ENCODE measurements around the gene GDE1.
"Not testable (repeated sequence)": the region's sequence is repeated elsewhere in the genome, so short reads cannot be mapped to it uniquely, and the experiment has no call there.

Gene GDE1, protein sequence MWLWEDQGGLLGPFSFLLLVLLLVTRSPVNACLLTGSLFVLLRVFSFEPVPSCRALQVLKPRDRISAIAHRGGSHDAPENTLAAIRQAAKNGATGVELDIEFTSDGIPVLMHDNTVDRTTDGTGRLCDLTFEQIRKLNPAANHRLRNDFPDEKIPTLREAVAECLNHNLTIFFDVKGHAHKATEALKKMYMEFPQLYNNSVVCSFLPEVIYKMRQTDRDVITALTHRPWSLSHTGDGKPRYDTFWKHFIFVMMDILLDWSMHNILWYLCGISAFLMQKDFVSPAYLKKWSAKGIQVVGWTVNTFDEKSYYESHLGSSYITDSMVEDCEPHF

DNA sequence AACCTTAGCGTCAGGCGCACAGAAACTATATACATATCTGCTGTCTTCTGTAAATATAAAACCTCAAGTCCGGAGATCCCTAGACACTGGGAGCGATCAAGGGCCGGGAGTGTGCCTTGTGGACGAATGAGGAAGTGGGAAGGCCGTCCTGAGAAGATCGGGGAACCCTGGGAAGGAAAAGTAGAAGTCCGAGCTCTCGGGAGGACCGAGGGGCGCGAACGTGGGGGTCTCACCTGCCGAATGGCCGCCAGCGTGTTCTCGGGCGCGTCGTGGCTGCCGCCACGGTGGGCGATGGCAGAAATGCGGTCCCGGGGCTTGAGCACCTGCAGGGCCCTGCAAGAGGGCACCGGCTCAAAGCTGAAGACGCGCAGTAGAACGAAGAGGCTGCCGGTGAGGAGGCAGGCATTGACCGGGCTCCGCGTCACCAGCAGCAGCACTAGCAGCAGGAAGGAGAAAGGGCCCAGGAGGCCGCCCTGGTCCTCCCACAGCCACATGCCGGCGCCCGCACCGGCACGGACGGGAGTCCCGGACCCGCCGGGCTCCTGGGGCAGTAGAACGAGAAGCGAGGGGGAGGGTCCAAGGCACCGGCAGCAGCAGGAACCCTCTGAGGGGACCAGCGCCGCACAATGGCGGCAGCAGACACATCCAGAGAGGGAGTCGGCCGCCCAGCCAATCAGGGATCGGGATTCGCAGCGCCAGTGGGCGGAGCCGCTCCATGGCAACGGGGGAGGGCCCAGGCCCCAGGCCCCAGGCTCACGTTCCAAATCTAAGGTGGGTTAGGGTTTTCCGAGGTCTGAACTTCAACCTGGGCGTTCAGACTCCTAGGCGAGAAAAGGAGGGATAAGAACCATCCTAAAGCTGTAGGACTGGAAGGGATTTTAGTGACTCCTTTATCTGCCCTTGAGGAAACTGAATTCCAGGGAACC lies at the start of gene GDE1:
Gene GDE1 (minus strand): TSS at position 628 of the 926 bp plus-strand sequence. CDS start 134 bp downstream, at position 494.
- DNase-seq (ENCODE audit: extremely low read depth in 1 of 2, low read depth in 1 of 2) = peak; percentile 87 to 95

- DNase-seq (ENCODE audit: extremely low read depth in 1 of 2, low read depth in 1 of 2) = no peak
Measured at GRCh38 chr16:19567560-19567959, 45.7 kb upstream of the GDE1 start.

GRCh38 chr16:19566362-19566761 lies 44.5 kb upstream of the GDE1 start:
- DNase-seq (ENCODE audit: extremely low read depth in 1 of 2, low read depth in 1 of 2) = no peak

DNA sequence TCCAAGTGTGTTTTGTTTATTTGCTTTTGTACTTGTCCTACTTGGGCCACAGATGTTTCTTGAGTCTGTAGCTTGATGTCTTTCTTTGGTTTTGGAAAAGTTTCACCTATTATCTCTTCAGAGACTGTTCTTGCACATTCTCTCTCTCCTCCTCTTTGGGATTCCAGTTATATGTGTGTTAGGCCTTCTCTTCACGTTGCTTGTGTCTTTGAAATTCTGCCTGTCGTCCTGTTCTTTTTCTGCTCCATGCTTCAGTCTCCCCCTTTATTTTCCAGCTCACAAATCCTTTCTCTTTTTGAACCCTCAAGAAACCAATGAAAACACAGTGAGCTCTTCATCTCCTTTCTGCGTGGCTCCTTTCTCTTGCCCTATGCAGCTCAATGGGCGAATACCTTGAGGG lies 41.5 kb upstream of the GDE1 start:
- DNase-seq (ENCODE audit: extremely low read depth in 1 of 2, low read depth in 1 of 2) = no peak

- no peak for DNase-seq (ENCODE audit: extremely low read depth in 1 of 2, low read depth in 1 of 2)
Measured at GRCh38 chr16:19560078-19560477, 38.2 kb upstream of the GDE1 start.

- DNase-seq (ENCODE audit: extremely low read depth in 1 of 2, low read depth in 1 of 2) = no peak
Measured at GRCh38 chr16:19559242-19559910, 37.5 kb upstream of the GDE1 start.

- no peak for DNase-seq (ENCODE audit: extremely low read depth in 1 of 2, low read depth in 1 of 2)
Measured at GRCh38 chr16:19555938-19556771, 34.3 kb upstream of the GDE1 start.

DNA sequence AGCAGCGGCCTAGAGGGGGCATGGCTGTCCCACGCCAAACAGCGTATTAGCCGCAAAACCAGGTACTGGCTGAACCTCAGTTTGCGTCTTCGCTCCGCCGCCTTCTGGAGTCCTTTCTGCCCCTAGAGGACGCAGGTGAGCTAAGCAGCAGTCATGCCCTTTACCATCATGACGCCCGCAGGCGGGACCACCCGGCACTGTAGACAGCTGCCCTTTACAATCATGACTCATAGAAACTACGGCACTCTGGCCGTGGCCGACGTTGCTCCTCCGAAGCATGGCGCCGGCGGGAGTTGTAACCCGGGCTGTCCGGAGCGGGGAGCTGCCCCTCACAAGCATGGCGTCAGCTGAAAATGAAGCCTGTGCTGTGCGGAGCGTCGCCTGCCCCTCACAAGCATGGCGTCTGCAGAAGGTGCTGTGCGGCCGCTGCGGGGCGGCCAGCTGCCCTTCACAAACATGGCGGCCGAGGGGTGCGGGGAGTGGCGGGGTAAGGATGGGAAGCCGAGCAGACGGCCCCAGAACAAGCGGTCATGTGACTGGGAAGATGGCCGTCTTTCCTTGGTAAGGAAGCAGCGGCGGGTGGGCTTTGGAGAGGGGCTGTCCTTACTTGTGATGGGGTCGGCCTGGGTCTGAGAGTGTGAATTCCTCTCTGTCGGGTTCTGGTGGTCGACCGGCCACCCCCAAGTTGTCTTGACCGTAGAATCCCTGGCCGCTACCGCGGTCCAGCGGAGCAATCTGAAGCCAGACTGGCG lies 33.5 kb upstream of the GDE1 start, which contains the start of gene VPS35L:
Gene VPS35L (plus strand): TSS at position 518 of the 752 bp plus-strand sequence. CDS start 27 bp downstream, at position 545.
- peak; percentile 94 to 97 for DNase-seq (ENCODE audit: extremely low read depth in 1 of 2, low read depth in 1 of 2)

DNA sequence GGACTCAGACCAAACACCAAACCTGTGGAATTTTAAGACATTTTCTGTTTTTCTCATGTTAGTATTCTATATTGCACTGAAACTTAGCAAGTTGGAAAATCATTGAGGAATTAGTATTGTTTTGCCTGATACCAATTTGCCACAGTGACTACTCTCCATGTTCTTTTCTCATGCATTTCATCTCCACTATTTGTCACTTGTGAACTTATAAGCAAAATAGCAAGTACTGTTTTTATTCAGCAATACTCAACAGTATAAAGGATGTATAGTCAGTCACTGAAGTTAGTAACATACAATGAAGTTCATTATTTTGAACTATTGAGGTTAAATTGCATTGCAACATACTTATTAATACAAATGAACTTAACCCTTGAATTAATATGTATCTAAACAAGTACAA lies 27.8 kb upstream of the GDE1 start:
- no peak for DNase-seq (ENCODE audit: extremely low read depth in 1 of 2, low read depth in 1 of 2)

DNA sequence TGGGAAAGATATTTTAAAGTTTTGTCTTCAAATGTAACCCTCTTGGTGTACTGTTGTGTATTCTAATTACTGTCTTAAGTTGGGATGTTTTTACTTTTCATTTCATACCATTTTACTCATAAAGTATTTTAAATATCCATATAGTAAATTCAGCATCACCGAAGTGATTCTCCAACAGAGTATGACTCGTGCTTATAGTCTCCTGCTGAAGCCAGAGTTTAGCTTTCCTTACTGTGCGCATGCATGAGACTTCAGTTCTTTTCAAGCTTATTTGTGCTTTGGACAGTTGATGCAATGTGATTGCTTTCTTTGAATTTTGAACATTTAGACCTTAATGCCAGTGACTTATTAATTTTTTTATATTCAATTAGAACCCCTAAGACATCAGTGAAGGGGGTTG lies 26.2 kb upstream of the GDE1 start:
- DNase-seq (ENCODE audit: extremely low read depth in 1 of 2, low read depth in 1 of 2) = no peak

DNA sequence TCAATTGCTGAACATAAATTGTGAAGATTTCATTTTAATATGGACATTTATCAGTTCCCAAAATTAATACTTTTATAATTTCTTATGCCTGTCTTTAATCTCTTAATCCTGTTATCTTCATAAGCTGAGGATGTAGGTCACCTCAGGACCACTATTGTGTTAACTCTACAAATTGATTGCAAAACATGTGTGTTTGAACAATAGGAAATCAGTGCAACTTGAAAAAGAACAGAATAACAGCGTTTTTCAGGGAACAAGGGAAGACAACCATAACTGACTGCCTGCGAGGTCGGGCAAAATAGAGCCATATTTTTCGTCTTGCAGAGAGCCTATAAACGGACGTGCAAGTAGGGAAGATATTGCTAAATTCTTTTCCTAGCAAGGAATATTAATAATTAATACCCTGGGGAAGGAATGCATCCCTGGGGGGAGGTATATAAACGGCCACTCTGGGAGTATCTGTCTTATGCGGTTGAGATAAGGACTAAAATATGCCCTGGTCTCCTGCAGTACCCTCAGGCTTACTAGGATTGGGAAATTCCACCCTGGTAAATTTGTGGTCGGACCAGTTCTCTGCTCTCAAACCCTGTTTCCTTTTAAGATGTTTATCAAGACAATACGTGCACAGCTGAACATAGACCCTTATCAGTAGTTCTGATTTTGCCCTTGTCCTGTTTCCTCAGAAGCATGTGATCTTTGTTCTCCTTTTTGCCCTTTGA lies 21.5 kb upstream of the GDE1 start:
- not testable (repeated sequence) for DNase-seq (ENCODE audit: extremely low read depth in 1 of 2, low read depth in 1 of 2)

DNA sequence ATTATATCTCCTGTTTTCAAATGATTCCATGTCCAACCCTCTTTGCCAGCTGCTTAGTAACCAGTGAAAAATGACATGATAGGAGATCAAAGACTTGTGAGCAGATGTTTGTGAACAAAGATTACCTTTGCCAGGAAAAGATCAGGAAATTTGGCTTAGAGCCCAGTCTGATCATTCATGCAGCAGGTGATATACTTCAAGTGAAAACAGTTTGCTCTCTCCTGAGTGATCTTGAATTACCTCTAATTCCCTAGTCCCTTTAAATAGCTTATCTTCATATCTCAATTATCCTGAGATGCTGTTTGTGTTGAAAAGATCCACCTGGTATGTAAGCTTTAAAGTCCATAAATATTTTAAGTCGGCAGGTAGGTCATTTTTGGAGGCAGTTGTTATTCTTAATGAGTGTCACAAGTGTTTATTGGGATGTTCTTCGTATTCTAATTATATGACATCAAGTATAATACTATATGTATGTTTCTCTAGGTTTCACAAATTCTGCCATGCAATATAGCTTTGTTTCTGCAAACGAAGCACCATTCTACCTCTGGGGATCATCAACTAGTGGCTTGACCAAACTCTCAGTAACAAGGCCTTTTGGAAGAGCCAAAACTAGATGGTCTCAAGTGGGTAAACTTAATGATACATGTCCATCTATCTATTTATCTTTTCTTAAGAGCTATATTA lies 20.4 kb upstream of the GDE1 start:
- no peak for DNase-seq (ENCODE audit: extremely low read depth in 1 of 2, low read depth in 1 of 2)

- no peak for DNase-seq (ENCODE audit: extremely low read depth in 1 of 2, low read depth in 1 of 2)
Measured at GRCh38 chr16:19540241-19540970, 18.5 kb upstream of the GDE1 start.

DNA sequence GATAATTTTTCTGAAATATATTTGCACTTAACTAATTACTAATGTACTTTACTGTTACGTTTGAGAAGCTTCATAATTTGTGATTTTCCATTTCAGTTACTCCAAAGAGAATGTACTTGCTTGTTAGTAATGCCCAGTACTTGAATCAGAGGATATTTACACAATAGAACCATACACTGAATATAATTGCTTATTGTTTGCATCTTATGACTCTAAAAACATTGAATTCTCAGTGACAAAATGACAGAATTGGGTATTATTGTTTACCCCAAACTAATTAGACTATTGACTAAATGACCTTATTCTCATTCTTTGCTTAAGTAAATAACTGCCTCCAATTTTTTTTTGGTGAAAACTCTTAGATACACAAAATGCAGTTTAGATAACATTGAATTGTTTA lies 10.7 kb upstream of the GDE1 start:
- no peak for DNase-seq (ENCODE audit: extremely low read depth in 1 of 2, low read depth in 1 of 2)

DNA sequence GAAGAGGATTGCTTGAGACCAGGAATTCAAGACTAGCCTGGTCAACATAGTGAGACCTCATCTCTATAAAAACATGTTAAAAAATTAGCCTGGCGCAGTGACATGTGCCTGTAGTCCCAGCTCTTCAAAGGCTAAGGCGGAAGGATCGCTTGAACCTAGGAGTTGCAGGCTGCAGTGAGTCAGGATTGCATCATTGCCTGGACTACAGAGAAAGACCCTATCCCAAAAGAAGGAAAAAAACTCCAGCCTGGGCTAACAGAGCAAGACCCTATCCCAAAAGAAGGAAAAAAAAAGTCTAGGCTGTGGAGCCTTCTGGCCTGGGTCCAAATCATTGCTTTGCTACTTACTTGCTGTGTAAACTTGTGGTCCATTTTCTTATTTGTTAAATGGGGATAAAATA lies 6.8 kb upstream of the GDE1 start:
- no peak for DNase-seq (ENCODE audit: extremely low read depth in 1 of 2, low read depth in 1 of 2)

- DNase-seq (ENCODE audit: extremely low read depth in 1 of 2, low read depth in 1 of 2) = no peak
Measured at GRCh38 chr16:19527161-19527560, 5.3 kb upstream of the GDE1 start.

- DNase-seq (ENCODE audit: extremely low read depth in 1 of 2, low read depth in 1 of 2) = no peak
Measured at GRCh38 chr16:19525385-19525723, 3.5 kb upstream of the GDE1 start.
